OCI-LY3 (cell line): ENCODE data around the gene NPY.
"Not testable (repeated sequence)": the region's sequence is repeated elsewhere in the genome, so short reads cannot be mapped to it uniquely, and the experiment has no call there.

Experiments used
- H2AFZ ChIP-seq: fragments of 200-600, 300-600 bp; shearing (Covaris generic); 2 replicates; pipeline ENCODE4 v1.6.0; 2014; ENCODE audit warnings: antibody characterized with exemption, low read depth, low read length
- H3K27ac ChIP-seq: fragments of 200-600, 300-600 bp; sonication (generic); 2 replicates; pipeline ENCODE4 v1.5.1; 2014; ENCODE audit warnings: mild to moderate bottlenecking, low read length, moderate library complexity, mixed read lengths
- H3K27me3 ChIP-seq: fragments of 200-600, 300-600 bp; sonication (generic); 2 replicates; pipeline ENCODE4 v1.6.1; 2014; ENCODE audit warnings: low read depth, low read length, mixed read lengths
- H3K36me3 ChIP-seq: fragments of 200-600, 300-600 bp; sonication (generic); replicated peaks from 2 replicates; pipeline ENCODE3; 2014; ENCODE audit warnings: low read depth, low read length, mixed read lengths
- H3K4me1 ChIP-seq: fragments of 300-600, 200-600 bp; sonication (generic); 2 replicates; pipeline ENCODE4 v1.6.1; 2014; ENCODE audit warnings: low read length, mixed read lengths
- H3K4me2 ChIP-seq: fragments of 200-600, 300-600 bp; sonication (generic); 2 replicates; pipeline ENCODE4 v1.6.1; 2014; ENCODE audit warnings: low read length, mixed read lengths
- H3K4me3 ChIP-seq: fragments of 300-600, 200-600 bp; sonication (generic); 2 replicates; pipeline ENCODE4 v1.5.1; 2014; ENCODE audit warnings: antibody characterized with exemption, mild to moderate bottlenecking, low read length, moderate library complexity
- H3K79me2 ChIP-seq: fragments of 300-600, 200-600 bp; shearing (Covaris generic); 2 replicates; pipeline ENCODE4 v1.6.1; 2014; ENCODE audit warnings: mild to moderate bottlenecking, low read length, mixed read lengths
- H3K9ac ChIP-seq: fragments of 300-600, 200-600 bp; shearing (Covaris generic); 2 replicates; pipeline ENCODE4 v1.6.0; 2014; ENCODE audit warnings: mild to moderate bottlenecking, low read length, moderate library complexity
- H3K9me3 ChIP-seq: fragments of 200-600, 300-600 bp; shearing (Covaris generic); 2 replicates; pipeline ENCODE4 v1.6.1; 2014; ENCODE audit warnings: low read length, mixed read lengths; ENCODE audit not compliant: insufficient read depth
- H4K20me1 ChIP-seq: fragments of 200-600, 300-600 bp; sonication (generic); 2 replicates; pipeline ENCODE4 v1.6.1; 2016; ENCODE audit warnings: low read length, mixed read lengths; ENCODE audit not compliant: insufficient read depth
- EZH2phosphoT487 ChIP-seq: fragments of 200-600 bp; shearing (Covaris generic); IDR thresholded peaks from 2 replicates; pipeline ENCODE4 v1.6.1; 2018; ENCODE audit warnings: antibody characterized with exemption, mixed run types, low read depth
- TF ChIP-seq, protein P1 (sequence below): fragments of 200-600, 300-600 bp; sonication (generic); IDR thresholded peaks from 2 replicates; pipeline ENCODE4 v1.5.1; 2014; ENCODE audit warnings: antibody characterized with exemption, low read length, low read depth

Gene NPY

DNA sequence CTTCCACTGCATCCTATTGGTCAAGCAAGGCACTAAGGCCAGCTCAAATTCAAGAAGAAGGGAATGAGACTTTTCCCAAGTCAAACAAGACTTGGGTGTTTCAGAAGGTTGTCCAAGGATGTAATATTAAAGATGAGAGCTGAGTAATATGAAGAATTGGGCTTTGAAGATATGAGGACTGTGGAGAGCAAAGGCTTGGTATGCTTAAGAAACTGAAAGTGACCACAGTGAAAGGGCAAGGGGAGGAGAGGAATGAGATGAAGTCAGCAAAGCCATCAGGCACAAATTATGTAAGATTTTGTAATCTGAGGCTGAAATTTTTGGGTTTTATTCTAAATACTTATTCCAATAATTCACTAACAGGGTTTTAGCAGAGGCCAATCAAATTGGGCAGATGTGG lies 38.6 kb upstream of the NPY start:
- H3K4me1 ChIP-seq = no peaks in the 10 kb centered on the region; the same call in 1 of the 2 replicates
- no peak overlapping the region for H3K9ac ChIP-seq
- H3K36me3 ChIP-seq = no peaks in the 10 kb centered on the region
- no peaks in the 10 kb centered on the region for H3K79me2 ChIP-seq
- H3K27me3 ChIP-seq = no peaks in the 10 kb centered on the region
- no peaks in the 10 kb centered on the region for H4K20me1 ChIP-seq
- TF ChIP-seq, protein P1, sequence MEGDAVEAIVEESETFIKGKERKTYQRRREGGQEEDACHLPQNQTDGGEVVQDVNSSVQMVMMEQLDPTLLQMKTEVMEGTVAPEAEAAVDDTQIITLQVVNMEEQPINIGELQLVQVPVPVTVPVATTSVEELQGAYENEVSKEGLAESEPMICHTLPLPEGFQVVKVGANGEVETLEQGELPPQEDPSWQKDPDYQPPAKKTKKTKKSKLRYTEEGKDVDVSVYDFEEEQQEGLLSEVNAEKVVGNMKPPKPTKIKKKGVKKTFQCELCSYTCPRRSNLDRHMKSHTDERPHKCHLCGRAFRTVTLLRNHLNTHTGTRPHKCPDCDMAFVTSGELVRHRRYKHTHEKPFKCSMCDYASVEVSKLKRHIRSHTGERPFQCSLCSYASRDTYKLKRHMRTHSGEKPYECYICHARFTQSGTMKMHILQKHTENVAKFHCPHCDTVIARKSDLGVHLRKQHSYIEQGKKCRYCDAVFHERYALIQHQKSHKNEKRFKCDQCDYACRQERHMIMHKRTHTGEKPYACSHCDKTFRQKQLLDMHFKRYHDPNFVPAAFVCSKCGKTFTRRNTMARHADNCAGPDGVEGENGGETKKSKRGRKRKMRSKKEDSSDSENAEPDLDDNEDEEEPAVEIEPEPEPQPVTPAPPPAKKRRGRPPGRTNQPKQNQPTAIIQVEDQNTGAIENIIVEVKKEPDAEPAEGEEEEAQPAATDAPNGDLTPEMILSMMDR = no peak
- TF ChIP-seq EZH2phosphoT487 = no peak
- H3K9me3 ChIP-seq = no peaks in the 10 kb centered on the region
- no peak overlapping the region for H3K27ac ChIP-seq
- H3K4me3 ChIP-seq = no peak overlapping the region
- H3K4me2 ChIP-seq = no peak overlapping the region
- no peak overlapping the region for H2AFZ ChIP-seq

- Histone ChIP-seq H3K4me3 (no peak overlapping the region), H3K4me2 (no peak overlapping the region), H3K79me2 (no peaks in the 10 kb centered on the region), H3K9me3 (no peaks in the 10 kb centered on the region), H3K27me3 (no peaks in the 10 kb centered on the region), H3K36me3 (no peaks in the 10 kb centered on the region), H4K20me1 (no peaks in the 10 kb centered on the region), H3K4me1 (no peaks in the 10 kb centered on the region), H2AFZ (no peak overlapping the region), H3K27ac (no peak overlapping the region), H3K9ac (no peak overlapping the region)
- TF ChIP-seq, protein P1 = no peak
- no peak for TF ChIP-seq EZH2phosphoT487
These were observed 34.7 kb upstream of the NPY start for GRCh38 chr7:24249266-24249665.

DNA sequence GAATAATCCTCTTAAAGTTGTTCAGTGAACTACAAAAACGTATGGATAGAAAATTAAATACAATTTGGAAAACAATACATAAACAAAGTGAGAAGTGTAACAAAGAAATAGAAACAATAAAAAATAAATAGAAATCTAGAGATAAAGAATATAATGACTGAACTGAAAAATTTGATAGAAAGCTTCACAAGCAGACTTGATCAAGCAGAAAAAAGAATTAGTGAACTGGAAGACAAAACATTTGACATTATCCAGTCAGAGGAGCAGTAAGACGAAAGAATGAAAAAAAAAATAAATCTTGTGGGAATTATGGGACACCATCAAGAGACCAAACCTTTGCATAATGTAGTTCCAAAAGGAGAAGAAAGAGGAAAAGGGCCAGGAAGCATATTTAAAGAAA lies 32.4 kb upstream of the NPY start:
- Histone ChIP-seq H3K4me1 (no peaks in the 10 kb centered on the region), H2AFZ (no peak overlapping the region), H3K79me2 (no peaks in the 10 kb centered on the region), H3K4me2 (no peak overlapping the region), H3K27ac (no peak overlapping the region), H3K9me3 (no peaks in the 10 kb centered on the region), H4K20me1 (no peaks in the 10 kb centered on the region), H3K27me3 (no peaks in the 10 kb centered on the region), H3K36me3 (no peaks in the 10 kb centered on the region), H3K9ac (no peak overlapping the region), H3K4me3 (no peak overlapping the region)
- TF ChIP-seq, protein P1 = no peak
- no peak for TF ChIP-seq EZH2phosphoT487

- no peak overlapping the region for H3K9ac ChIP-seq
- no peaks in the 10 kb centered on the region for H4K20me1 ChIP-seq
- no peak overlapping the region for H3K4me2 ChIP-seq
- no peak overlapping the region for H3K27ac ChIP-seq
- H3K36me3 ChIP-seq = no peaks in the 10 kb centered on the region
- no peak for TF ChIP-seq EZH2phosphoT487
- TF ChIP-seq, protein P1 = no peak
- H3K4me1 ChIP-seq = no peaks in the 10 kb centered on the region
- H3K4me3 ChIP-seq = no peak overlapping the region
- no peak overlapping the region for H2AFZ ChIP-seq
- H3K27me3 ChIP-seq = no peaks in the 10 kb centered on the region
- no peaks in the 10 kb centered on the region for H3K9me3 ChIP-seq
- H3K79me2 ChIP-seq = no peaks in the 10 kb centered on the region
These were observed 28.9 kb upstream of the NPY start for GRCh38 chr7:24255139-24255538.

GRCh38 chr7:24258324-24258723 lies 25.7 kb upstream of the NPY start:
- not testable (repeated sequence) for H3K79me2 ChIP-seq, H3K27ac ChIP-seq, H3K9me3 ChIP-seq, H3K4me1 ChIP-seq, H3K4me3 ChIP-seq, H3K9ac ChIP-seq, H4K20me1 ChIP-seq, H3K36me3 ChIP-seq, H2AFZ ChIP-seq, H3K4me2 ChIP-seq, H3K27me3 ChIP-seq
